ENCODE data around the gene ZNF215.

DNA sequence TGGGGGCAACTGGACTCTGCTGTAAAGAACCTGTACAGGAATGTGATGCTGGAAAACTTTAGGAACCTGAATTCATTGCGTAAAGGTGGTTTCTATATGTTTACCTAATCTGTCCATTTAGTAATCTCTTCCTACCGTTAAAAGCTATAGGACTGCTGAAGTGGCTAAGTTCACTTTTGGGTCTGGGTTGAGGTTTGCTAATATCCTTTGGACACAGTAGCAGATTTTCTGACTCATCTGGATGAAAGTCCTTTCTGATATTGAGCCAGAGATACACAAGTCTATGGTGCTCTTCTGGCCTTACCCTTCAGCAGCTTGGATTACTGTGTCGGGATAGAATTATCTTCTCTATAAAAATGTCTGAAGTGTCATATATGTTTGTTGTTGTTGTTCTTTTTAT lies 16.9 kb downstream of the ZNF215 start:
- TF ChIP-seq, protein P1, sequence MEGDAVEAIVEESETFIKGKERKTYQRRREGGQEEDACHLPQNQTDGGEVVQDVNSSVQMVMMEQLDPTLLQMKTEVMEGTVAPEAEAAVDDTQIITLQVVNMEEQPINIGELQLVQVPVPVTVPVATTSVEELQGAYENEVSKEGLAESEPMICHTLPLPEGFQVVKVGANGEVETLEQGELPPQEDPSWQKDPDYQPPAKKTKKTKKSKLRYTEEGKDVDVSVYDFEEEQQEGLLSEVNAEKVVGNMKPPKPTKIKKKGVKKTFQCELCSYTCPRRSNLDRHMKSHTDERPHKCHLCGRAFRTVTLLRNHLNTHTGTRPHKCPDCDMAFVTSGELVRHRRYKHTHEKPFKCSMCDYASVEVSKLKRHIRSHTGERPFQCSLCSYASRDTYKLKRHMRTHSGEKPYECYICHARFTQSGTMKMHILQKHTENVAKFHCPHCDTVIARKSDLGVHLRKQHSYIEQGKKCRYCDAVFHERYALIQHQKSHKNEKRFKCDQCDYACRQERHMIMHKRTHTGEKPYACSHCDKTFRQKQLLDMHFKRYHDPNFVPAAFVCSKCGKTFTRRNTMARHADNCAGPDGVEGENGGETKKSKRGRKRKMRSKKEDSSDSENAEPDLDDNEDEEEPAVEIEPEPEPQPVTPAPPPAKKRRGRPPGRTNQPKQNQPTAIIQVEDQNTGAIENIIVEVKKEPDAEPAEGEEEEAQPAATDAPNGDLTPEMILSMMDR (IDR thresholded peaks at IDR 0.05) = no peak
- TF ChIP-seq POLR2A (IDR thresholded peaks at IDR 0.05) (no peak), EP300 (IDR thresholded peaks at IDR 0.05) (no peak)
